CD4-positive, alpha-beta T cell treated with Interleukin-17A for 4 hours (primary cell): ENCODE data around the gene IGSF9.

ENCODE experiments used
- DNase-seq: peaks from one replicate; pipeline ENCODE4 v3.0.0-alpha.2; 2020; ENCODE audit warnings: mixed read lengths

Gene IGSF9

DNA sequence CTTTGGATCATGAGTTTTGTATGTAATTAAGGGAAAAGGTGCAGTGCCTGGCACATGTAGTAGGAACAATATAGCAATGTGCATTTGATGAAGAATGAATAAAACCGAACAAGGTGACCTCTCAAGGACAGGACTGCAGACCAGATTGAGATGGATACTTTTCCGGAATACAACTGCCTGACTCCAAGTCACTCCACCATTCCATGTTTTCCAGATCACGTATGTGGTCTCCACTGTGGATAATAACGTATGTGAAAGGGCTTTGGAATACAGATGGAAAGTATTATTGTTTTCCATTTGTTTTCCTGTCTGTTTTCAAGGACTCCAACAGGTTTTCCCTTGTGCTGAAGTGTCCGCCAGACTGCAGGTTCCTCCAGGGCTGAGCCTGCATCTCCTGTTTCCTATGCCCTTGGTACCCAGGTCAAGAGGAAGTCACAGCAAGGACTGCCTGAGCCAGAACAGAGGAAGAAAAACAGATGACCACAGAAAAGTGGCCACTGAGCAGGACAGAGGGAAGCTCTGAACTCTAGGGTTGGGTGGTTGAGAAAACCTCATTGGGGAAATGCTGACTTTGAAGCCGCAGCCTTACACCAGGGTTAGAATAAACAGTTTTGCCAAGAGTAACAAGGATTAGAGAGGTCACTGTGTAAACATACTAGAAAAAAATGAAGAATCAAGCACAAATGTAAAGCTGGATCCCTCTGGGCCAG lies 49.4 kb downstream of the IGSF9 start:
- no peak for DNase-seq

DNA sequence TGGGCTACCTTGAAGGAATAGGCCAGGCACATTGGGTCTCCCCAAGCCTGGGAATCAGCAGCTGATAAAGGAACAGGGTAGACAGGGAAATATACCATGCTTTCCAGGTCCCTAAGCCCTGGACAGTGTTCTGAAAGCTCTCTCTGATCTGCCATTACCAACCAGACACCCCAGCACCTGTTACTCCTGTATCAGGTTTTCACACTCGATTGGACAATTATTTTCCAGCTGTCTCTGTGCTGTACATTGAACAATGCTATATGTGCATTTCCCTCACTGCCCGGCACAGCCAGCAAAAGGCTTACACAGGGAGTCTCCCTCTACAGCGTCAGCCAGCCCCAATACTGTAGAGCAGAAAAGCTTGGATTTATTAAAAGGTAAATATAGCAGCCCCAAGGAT lies 50.1 kb downstream of the IGSF9 start:
- no peak for DNase-seq

- DNase-seq, result peak; percentile 44
Observed at GRCh38 chr1:159892944-159893343, 52.5 kb downstream of the IGSF9 start.

DNA sequence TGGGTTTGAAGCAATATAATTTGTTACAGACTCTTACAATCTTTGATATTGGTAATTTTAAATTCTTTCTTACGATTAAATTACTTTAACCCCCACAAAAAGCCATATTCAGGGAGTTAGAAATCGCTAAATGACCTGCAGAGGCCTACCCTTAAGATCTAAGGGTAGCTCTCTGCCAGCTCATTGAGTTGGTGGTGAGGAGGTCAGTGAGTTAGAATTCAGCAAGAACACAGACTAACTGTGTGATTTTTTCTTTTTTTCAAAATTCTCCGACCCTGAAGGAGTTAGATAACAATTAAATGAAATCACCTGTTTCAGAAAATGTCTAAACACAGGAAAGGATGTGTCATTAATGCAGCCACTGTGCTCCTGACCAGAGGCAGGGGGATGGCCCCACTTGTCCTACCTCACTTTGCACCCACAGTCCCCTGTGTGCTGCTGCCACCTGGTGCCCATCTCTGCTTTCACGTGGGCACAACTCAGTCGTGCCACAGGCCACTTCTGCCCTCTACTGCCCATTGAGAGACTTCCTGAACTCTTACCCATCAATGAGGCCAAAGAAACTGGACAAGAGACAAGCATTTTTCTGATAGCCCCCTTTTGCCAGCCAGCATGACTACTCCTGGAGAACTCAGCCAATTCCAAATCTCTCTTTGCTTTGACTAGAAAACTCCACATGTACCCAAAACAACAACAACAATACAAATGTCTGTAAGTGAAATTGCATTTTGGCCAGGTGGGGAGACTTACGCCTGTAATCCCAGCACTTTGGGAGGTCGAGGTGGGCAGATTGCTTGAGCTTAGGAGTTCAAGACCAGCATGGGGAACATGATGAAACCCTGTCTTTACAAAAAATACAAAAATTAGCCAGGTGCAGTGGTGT lies 53.9 kb downstream of the IGSF9 start:
- DNase-seq, result peak; percentile 84

DNA sequence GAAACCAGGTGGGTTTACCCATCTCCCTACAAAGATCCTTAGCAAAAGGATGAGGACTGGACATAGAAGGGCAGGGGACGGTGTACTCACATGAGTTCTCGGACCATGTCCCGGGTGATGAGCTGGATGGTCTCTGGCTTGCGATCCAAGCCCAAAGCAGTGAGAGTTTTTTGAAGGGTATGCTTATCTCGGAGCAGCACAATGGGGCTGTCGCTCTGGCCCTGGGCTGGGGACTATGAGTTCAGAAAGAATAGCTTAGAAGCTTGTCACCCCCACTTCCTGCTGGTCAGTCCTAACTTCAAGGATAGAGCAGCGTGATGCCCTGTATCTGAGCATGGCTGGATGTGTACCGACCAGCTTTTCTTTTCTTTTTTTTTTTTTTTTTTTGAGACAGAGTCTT lies 55.0 kb downstream of the IGSF9 start:
- DNase-seq, result no peak

GRCh38 chr1:159889821-159890252 lies 55.6 kb downstream of the IGSF9 start:
- no peak for DNase-seq

DNA sequence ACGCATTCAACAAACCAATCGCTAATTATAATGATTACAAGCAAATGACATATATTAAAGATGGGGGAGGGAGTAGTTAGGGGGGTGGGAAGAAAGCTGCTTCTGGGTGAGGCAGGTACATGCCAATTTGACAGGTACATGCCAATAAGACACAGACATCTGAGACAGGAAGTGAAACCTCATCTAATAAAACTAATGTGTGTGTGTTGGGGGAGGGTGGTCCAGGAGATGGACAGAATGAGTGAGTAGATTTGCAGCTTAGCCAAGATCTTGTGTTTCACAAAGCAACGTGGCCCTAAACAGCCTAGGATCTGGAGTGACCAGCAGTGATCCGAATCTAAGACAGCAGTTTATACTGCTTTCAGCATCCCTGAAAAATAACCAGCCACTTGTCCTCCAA lies 56.2 kb downstream of the IGSF9 start:
- DNase-seq, result no peak

DNA sequence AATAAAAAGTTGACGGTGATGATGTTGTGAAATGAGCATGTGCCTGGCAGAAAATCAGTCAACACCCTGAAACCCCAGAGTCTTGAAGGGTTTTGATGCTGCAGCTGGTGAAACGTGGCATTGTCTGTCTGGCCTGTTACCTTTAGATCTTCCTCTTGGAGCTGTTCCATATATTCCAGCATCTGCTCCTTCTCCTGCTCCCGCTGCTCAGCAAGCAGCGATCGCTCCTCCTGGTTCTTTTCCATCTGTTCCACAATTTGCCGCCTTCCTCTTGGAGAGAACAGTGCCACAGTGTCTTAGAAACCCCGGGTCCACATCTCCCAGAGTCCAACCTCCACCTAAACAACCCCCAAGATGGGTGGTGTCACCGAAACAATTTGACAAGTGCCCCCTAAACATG lies 61.1 kb downstream of the IGSF9 start:
- no peak for DNase-seq

DNA sequence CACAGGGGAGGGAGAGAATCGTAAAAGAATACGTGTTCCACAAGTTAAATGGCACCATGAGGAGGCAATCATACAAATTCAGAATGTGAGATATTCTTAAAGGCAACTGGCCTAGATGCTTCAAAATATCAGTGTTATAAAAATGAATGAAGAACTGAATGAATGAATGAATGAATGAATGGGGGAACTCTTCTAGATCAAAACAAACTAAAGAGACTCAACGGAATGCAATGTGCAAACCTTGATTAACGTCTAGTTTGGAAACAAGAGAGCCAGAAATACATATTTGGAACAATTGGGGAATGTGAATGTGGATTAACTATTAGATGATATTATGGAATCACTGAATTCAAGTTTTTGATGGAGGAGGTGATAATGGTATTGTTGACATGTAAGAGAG lies 62.3 kb downstream of the IGSF9 start:
- no peak for DNase-seq

- no peak for DNase-seq
Observed at GRCh38 chr1:159882527-159882862, 62.9 kb downstream of the IGSF9 start.

- DNase-seq, result peak; percentile 79
Observed at GRCh38 chr1:159881622-159882526, 63.5 kb downstream of the IGSF9 start.

DNA sequence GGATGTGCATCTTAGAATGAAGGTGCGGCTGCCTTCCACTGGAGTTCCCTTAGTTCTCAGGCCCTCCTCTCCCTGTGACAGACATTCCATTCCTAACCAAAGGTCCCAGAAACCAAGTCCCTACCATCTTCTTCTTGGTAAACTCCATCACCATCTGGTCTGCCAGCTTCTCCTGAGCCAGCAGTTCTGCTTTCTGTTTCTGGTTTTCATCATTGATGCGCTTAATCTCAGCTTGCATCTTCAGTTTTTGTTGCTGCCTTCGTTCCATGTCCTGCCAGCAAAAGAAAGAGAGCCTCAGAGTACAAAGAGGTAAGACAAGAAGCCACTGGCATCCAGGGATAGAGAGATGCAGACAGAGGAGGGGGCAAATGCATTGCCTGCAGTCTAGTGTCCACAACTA lies 65.0 kb downstream of the IGSF9 start:
- no peak for DNase-seq

- DNase-seq, result no peak
Observed at GRCh38 chr1:159879977-159880376, 65.4 kb downstream of the IGSF9 start.

GRCh38 chr1:159879136-159879535 lies 66.3 kb downstream of the IGSF9 start:
- no peak for DNase-seq

- no peak for DNase-seq
Observed at GRCh38 chr1:159877695-159878444, 67.5 kb downstream of the IGSF9 start.
